GM12874 (cell line): ENCODE results near the gene PPARG.

Experiments
- TF ChIP-seq, protein P1 (sequence below): IDR thresholded peaks from 2 replicates; pipeline ENCODE4 v1.5.1; 2011; ENCODE audit warnings: low read depth, mild to moderate bottlenecking, control low read depth, low read length, moderate library complexity; ENCODE audit not compliant: insufficient read depth

PPARG gene

GRCh38 chr3:12342151-12342550 lies 53.3 kb downstream of the PPARG start:
- TF ChIP-seq, protein P1, sequence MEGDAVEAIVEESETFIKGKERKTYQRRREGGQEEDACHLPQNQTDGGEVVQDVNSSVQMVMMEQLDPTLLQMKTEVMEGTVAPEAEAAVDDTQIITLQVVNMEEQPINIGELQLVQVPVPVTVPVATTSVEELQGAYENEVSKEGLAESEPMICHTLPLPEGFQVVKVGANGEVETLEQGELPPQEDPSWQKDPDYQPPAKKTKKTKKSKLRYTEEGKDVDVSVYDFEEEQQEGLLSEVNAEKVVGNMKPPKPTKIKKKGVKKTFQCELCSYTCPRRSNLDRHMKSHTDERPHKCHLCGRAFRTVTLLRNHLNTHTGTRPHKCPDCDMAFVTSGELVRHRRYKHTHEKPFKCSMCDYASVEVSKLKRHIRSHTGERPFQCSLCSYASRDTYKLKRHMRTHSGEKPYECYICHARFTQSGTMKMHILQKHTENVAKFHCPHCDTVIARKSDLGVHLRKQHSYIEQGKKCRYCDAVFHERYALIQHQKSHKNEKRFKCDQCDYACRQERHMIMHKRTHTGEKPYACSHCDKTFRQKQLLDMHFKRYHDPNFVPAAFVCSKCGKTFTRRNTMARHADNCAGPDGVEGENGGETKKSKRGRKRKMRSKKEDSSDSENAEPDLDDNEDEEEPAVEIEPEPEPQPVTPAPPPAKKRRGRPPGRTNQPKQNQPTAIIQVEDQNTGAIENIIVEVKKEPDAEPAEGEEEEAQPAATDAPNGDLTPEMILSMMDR, result no peak

DNA sequence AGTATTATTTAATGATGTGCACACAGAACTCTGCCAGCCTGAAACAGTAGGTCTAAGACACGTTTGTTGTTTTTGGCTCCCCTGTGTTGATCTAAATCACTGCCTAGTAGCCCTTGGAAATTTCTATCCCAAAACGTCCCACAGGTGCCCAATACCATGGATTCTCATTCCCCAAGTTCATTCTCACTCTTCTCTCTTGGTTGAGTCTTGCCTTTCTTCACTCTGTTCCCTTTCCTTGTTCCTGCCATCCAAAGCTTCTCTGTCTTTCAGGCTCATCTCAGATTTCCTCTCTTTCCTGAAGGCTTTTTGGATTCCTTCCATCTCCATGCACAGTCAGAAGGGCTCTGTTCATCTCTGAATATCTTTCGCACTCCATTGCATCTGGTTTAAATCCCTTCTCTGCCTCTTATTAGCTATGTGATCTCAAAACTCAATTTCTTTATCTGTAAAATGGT lies 54.2 kb downstream of the PPARG start:
- TF ChIP-seq, protein P1, result no peak

DNA sequence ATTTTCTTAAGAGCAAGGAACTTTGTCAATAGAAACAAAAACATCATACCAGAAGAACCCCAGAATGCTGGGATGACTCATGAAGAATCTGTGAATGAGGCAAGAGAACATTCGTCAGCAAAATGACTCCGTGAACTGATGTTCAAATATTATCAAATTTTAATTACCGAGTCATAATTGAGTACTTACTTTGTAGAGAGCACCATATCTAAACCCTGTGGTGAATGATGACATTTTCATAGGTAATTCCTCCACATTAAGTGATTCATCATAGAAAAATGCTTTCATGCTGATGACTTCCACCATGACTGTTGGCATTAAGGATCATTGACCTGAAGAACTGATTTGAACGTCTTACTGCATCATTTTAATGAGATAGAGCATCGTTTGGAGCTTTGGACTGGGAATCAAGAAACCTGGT lies 56.3 kb downstream of the PPARG start:
- TF ChIP-seq, protein P1, result no peak

GRCh38 chr3:12345584-12346494 lies 57.0 kb downstream of the PPARG start:
- TF ChIP-seq, protein P1, result no peak

- TF ChIP-seq, protein P1, result no peak
Measured at GRCh38 chr3:12347301-12347700, 58.4 kb downstream of the PPARG start.

DNA sequence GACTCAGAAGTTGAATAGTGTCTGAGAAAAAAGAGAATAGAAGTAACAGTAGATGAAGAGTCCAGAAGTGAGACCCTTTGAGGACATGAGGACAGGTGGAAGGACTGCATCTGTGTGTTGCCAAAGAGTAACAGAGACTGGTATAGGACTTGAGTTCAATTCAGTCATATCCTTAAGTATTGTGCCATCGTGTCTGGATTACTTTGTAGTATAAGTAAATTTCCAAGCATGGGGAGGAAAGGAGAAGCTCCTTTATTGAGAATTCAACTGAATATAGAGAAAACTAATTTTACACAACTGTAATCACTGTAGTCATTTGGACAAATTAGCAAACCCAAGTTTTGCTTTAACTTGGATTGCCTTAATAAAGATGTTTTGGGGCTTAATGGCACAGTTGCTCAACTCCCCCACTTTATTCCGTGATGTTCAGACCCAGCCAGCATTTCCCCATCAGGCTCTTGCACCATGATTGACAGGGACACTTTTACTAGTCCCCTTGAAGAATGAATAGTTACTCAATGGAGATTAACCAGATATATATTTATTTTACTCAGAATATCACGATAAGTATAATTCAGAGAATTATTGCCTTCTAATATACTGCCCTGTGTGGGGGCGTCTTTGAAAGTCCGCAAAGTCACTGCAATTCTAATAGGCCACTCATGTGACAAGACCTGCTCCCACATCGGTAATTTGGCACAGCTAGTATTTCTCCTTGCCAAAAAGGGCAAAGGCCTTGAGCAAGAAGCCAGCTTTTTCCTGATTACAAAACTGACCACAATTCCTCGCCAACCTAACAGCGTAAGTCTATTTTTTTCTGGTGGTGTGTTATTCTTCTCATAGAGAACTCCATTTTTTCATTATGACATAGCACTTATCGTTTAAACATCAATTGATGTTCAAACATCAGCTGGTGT lies 61.3 kb downstream of the PPARG start:
- TF ChIP-seq, protein P1, result no peak

GRCh38 chr3:12351145-12351544 lies 62.3 kb downstream of the PPARG start:
- TF ChIP-seq, protein P1, result no peak
